Measurements from ENCODE around the gene SPATA13. TPM values are rescaled to one million over a fixed set of nuclear protein-coding genes. Genes with fewer than 3 reads are reported as not detected.
"Not testable (repeated sequence)": the region's sequence is repeated elsewhere in the genome, so short reads cannot be mapped to it uniquely, and the experiment has no call there.

The SPATA13 gene
- total and polyA plus RNA-seq, 10 donors = 12.0 to 185 (median 125) TPM

GRCh38 chr13:24214528-24214927 lies 54.0 kb downstream of the SPATA13 start:
- H3K36me3 ChIP-seq = no peaks in the 10 kb centered on the region
- no peak for DNase-seq
- no peaks in the 10 kb centered on the region for H3K27me3 ChIP-seq (replicated peaks in 1 of 7)
- WGBS, 5 donors = 67 to 77% (median 73%) methylated on average over 2 of the region's 2 CpGs
- intact Hi-C loops (cut with DNase I; ENCODE audit: low total_unique reads) = no loop called here
- TF ChIP-seq POLR2A (IDR thresholded peaks at IDR 0.05) = no peak
- TF ChIP-seq CTCF (IDR thresholded peaks at IDR 0.05 in 8 of 11, conservative IDR thresholded peaks at IDR 0.05 in 3 of 11) = no peak
- no peak for TF ChIP-seq POLR2AphosphoS5 (IDR thresholded peaks at IDR 0.05)
- H3K9me3 ChIP-seq = no peaks in the 10 kb centered on the region
- peak overlapping the region in 1 of 8 donors; percentile 63 for H3K27ac ChIP-seq
- H3K4me1 ChIP-seq = peaks cover 10 to 62% (median 41%) of the 10 kb centered on the region in 6 donors
- H3K4me3 ChIP-seq = no peak overlapping the region

- H3K4me3 ChIP-seq = no peak overlapping the region
- WGBS, 5 donors = 50 to 76% (median 60%) methylated on average over 1 of the region's 1 CpG
- TF ChIP-seq POLR2A (IDR thresholded peaks at IDR 0.05) (no peak), POLR2AphosphoS5 (IDR thresholded peaks at IDR 0.05) (no peak), CTCF (IDR thresholded peaks at IDR 0.05 in 8 of 11, conservative IDR thresholded peaks at IDR 0.05 in 3 of 11) (no peak)
- intact Hi-C loops (cut with DNase I; ENCODE audit: low total_unique reads) = no loop called here
- H3K36me3 ChIP-seq = no peaks in the 10 kb centered on the region
- DNase-seq = no peak
- peak overlapping the region in 3 of 8 donors; percentile 2 to 63 (median 34) for H3K27ac ChIP-seq
- no peaks in the 10 kb centered on the region for H3K27me3 ChIP-seq (replicated peaks in 1 of 7)
- H3K4me1 ChIP-seq = peaks cover 14 to 68% (median 46%) of the 10 kb centered on the region in 6 donors
- no peaks in the 10 kb centered on the region for H3K9me3 ChIP-seq
Observed at GRCh38 chr13:24215126-24215525, 54.6 kb downstream of the SPATA13 start.

DNA sequence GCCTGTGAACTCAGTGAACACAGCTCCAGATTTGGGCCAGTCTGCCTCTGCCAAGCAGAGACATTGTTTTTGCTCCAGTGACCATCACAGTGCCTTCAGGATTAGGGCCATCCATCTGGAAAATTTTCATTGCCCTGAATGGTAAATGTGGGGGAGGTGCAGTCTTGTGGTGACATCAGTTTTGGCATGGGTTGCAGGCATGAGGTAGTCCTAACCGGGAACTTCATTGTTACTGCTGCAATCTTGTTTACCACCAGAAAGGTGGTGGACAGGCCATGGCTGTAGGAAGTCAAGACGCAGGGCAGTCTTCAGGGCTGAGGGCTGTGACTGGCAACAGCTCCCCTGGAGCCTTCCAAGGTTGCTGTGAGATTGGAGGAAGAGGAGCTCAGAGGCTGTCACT lies 55.2 kb downstream of the SPATA13 start:
- Histone ChIP-seq H3K27ac (peak overlapping the region in 4 of 8 donors; percentile 2 to 63 (median 46)), H3K4me3 (no peak overlapping the region), H3K9me3 (no peaks in the 10 kb centered on the region), H3K27me3 (replicated peaks in 1 of 7) (no peaks in the 10 kb centered on the region), H3K4me1 (peaks cover 20 to 74% (median 50%) of the 10 kb centered on the region in 6 donors), H3K36me3 (no peaks in the 10 kb centered on the region)
- 42 to 67% (median 50%) methylated on average over 1 to 2 of the region's 2 CpGs for WGBS, 5 donors
- no peak for DNase-seq
- no peak for TF ChIP-seq POLR2A (IDR thresholded peaks at IDR 0.05)
- peak in 2 of 3 donors; percentile 23 to 32 for TF ChIP-seq POLR2AphosphoS5 (IDR thresholded peaks at IDR 0.05)
- intact Hi-C loops (cut with DNase I; ENCODE audit: low total_unique reads) = no loop called here

DNA sequence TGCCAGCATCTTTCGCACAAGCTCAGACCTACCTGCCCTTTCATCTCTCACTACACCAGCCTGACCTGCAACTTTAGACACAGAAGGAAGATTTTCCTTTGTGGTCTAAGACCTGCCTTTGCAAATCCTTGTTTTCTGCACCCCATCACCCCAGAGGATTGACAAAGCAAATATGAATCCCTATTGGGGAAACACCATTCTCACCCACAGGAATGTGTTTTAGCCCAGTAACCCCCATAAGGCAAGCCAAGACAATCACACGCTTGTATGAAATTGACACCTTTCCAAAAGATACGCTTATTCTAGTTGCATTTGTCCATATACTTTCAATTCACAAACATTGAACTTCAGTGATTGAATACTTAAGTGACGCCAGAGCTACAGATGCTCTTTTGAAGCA lies 55.7 kb downstream of the SPATA13 start:
- no peak for DNase-seq
- Histone ChIP-seq H3K27ac (peak overlapping the region in 4 of 8 donors; percentile 2 to 63 (median 46)), H3K27me3 (replicated peaks in 1 of 7) (no peaks in the 10 kb centered on the region), H3K4me3 (no peak overlapping the region), H3K9me3 (no peaks in the 10 kb centered on the region), H3K36me3 (no peaks in the 10 kb centered on the region), H3K4me1 (peaks cover 20 to 77% (median 50%) of the 10 kb centered on the region in 6 donors)
- intact Hi-C loops (cut with DNase I; ENCODE audit: low total_unique reads) = no loop called here
- TF ChIP-seq POLR2AphosphoS5 (IDR thresholded peaks at IDR 0.05) (no peak), POLR2A (IDR thresholded peaks at IDR 0.05) (no peak), CTCF (IDR thresholded peaks at IDR 0.05 in 8 of 11, conservative IDR thresholded peaks at IDR 0.05 in 3 of 11) (no peak)
- WGBS, 5 donors = 94 to 97% (median 95%) methylated on average over 4 of the region's 4 CpGs

DNA sequence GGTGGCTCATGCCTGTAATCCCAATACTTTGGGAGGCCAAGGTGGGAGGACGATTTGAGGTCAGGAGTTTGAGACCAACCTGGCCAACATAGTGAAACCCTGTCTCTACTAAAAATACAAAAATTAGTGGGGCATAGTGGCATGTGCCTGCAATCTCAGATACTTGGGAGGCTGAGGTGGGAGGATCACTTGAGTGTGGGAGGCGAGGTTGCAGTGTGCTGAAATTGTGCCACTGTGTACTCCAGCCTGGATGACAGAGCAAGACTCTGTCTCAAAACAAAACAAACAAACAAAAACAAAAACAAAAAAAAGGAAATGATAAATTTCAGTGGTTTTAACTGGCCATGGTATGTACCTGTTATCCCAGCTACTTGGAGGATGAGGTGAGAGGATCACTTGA lies 56.3 kb downstream of the SPATA13 start:
- WGBS, 5 donors = 85 to 95% (median 87%) methylated on average over 2 of the region's 2 CpGs
- DNase-seq; H3K4me3 ChIP-seq; H3K36me3 ChIP-seq; H3K9me3 ChIP-seq; H3K27me3 ChIP-seq (replicated peaks in 1 of 7); intact Hi-C loops (cut with DNase I; ENCODE audit: low total_unique reads): not testable (repeated sequence)
- H3K4me1 ChIP-seq = peaks cover 20 to 77% (median 50%) of the 10 kb centered on the region in 6 donors
- H3K27ac ChIP-seq = peak overlapping the region in 6 of 8 donors; percentile 34 to 65 (median 49)
